SKM-1 treated with dmso at 0.1 percent for 144 hours (cell line): ENCODE measurements around the gene NABP1.

ENCODE experiments used
- DNase-seq: peaks from one replicate; lab custom pipeline; 2025; ENCODE audit not compliant: unreplicated experiment; lab: John Stamatoyannopoulos, UW

NABP1 gene

GRCh38 chr2:191705701-191706100 is 27.8 kb downstream of the NABP1 start:
- DNase-seq, result no peak

GRCh38 chr2:191706791-191707190 is 28.9 kb downstream of the NABP1 start:
- DNase-seq, result no peak

- DNase-seq, result no peak
Observed at GRCh38 chr2:191707542-191707941, 29.6 kb downstream of the NABP1 start.

- DNase-seq, result no peak
Observed at GRCh38 chr2:191710411-191710900, 32.5 kb downstream of the NABP1 start.

- DNase-seq, result no peak
Observed at GRCh38 chr2:191711621-191712020, 33.7 kb downstream of the NABP1 start.

- no peak for DNase-seq
Observed at GRCh38 chr2:191713837-191714236, 35.9 kb downstream of the NABP1 start.

GRCh38 chr2:191714925-191715324 is 37.0 kb downstream of the NABP1 start:
- no peak for DNase-seq

- DNase-seq, result no peak
Observed at GRCh38 chr2:191715471-191715870, 37.5 kb downstream of the NABP1 start.

GRCh38 chr2:191719261-191719660 is 41.3 kb downstream of the NABP1 start:
- DNase-seq, result no peak

GRCh38 chr2:191719938-191720337 is 42.0 kb downstream of the NABP1 start:
- DNase-seq, result no peak

GRCh38 chr2:191721331-191721730 is 43.4 kb downstream of the NABP1 start:
- no peak for DNase-seq

GRCh38 chr2:191724015-191724414 is 46.1 kb downstream of the NABP1 start:
- no peak for DNase-seq

- no peak for DNase-seq
Observed at GRCh38 chr2:191728750-191729624, 51.1 kb downstream of the NABP1 start.

GRCh38 chr2:191730263-191730662 is 52.3 kb downstream of the NABP1 start:
- DNase-seq, result no peak
